Smooth muscle cell (in vitro differentiated cells): ENCODE results near the gene FHL3. TPM values are rescaled to one million over a fixed set of nuclear protein-coding genes. Genes with fewer than 3 reads are reported as not detected.

Source experiments
- DNase-seq: peaks from one replicate; lab custom pipeline; 2025; ENCODE audit not compliant: unreplicated experiment; lab: John Stamatoyannopoulos, UW
- H2AFZ ChIP-seq: fragments of 200-600 bp; sonication (generic); 2 replicates; pipeline ENCODE4 v1.6.0; 2016; ENCODE audit warnings: antibody characterized with exemption, low read depth, mild to moderate bottlenecking
- H3F3A ChIP-seq: fragments of 200-600 bp; sonication (generic); 2 replicates; pipeline ENCODE4 v1.6.0; 2017; ENCODE audit warnings: antibody characterized with exemption, low read depth
- H3K27ac ChIP-seq: fragments of 200-600 bp; sonication (generic); 2 replicates; pipeline ENCODE4 v1.5.1; 2016; ENCODE audit warnings: low read depth, mild to moderate bottlenecking
- H3K27me3 ChIP-seq: fragments of 200-600 bp; sonication (generic); 2 replicates; pipeline ENCODE4 v1.6.1; 2016; ENCODE audit warnings: low read depth, mild to moderate bottlenecking
- H3K36me3 ChIP-seq: fragments of 200-600 bp; sonication (generic); 2 replicates; pipeline ENCODE4 v1.5.1; 2016; ENCODE audit warnings: low read depth
- H3K4me1 ChIP-seq: fragments of 200-600 bp; sonication (generic); 2 replicates; pipeline ENCODE4 v1.5.1; 2016; ENCODE audit warnings: low read depth
- H3K4me2 ChIP-seq: fragments of 200-600 bp; sonication (generic); 2 replicates; pipeline ENCODE4 v1.6.0; 2016; ENCODE audit warnings: mild to moderate bottlenecking
- H3K4me3 ChIP-seq: fragments of 200-600 bp; sonication (generic); 2 replicates; pipeline ENCODE4 v1.5.1; 2016; ENCODE audit warnings: mild to moderate bottlenecking
- H3K79me2 ChIP-seq: fragments of 200-600 bp; sonication (generic); 2 replicates; pipeline ENCODE4 v1.6.0; 2016; ENCODE audit warnings: low read depth, mild to moderate bottlenecking
- H3K9ac ChIP-seq: fragments of 200-600 bp; sonication (generic); 2 replicates; pipeline ENCODE4 v1.6.0; 2016; ENCODE audit warnings: low read depth
- H3K9me3 ChIP-seq: fragments of 200-600 bp; sonication (generic); replicated peaks from 2 replicates; pipeline ENCODE4 v1.5.1; 2016; ENCODE audit warnings: low read depth
- H4K20me1 ChIP-seq: fragments of 200-600 bp; sonication (generic); 2 replicates; pipeline ENCODE4 v1.6.0; 2016; ENCODE audit warnings: low read depth
- CTCF ChIP-seq: fragments of 200-600 bp; sonication (generic); IDR thresholded peaks from 2 replicates; pipeline ENCODE4 v1.5.1; 2017; ENCODE audit warnings: borderline replicate concordance, mild to moderate bottlenecking, antibody characterized with exemption; ENCODE audit not compliant: insufficient read depth, poor library complexity, severe bottlenecking
- WGBS: methylation state at CpG from one replicate; pipeline ENCODE4 v1.1.7; 2016; ENCODE audit warnings: low lambda C conversion rate; 5-methylcytosine and 5-hydroxymethylcytosine counted together
- polyA plus RNA-seq: library from polyadenylated mRNA; unstranded; fragments of >200 nt; fragmentation: Nextera tagmentation; extraction: Ambion mirVana; gene quantifications from 2 replicates; pipeline ENCODE4 v1.2.1, GENCODE V29; 2016
- total RNA-seq: library from RNA; depleted of rRNA; stranded (reverse); fragments of >200 nt; gene quantifications from 2 replicates; pipeline ENCODE4 v1.2.3, GENCODE V29; 2014

FHL3 gene
- total and polyA plus RNA-seq, 2 experiments from 2014 or later, result 29.5 to 70.2 TPM

GRCh38 chr1:38025664-38026063 is 20.4 kb upstream of the FHL3 start:
- no peak overlapping the region for H2AFZ ChIP-seq
- H3K27ac ChIP-seq, result no peak overlapping the region
- no peak for DNase-seq
- no peak for TF ChIP-seq CTCF
- no peak overlapping the region for H3K4me2 ChIP-seq
- no peak overlapping the region for H3K9ac ChIP-seq
- WGBS, result 97% methylated on average over 6 of the region's 6 CpGs
- no peak overlapping the region for H3K4me3 ChIP-seq
- peaks cover 40% of the 10 kb centered on the region for H3K4me1 ChIP-seq
- peaks cover 12% of the 10 kb centered on the region for H3F3A ChIP-seq
- no peaks in the 10 kb centered on the region for H3K9me3 ChIP-seq
- no peaks in the 10 kb centered on the region for H3K79me2 ChIP-seq
- H3K36me3 ChIP-seq, result peaks cover 24% of the 10 kb centered on the region
- no peaks in the 10 kb centered on the region for H3K27me3 ChIP-seq
- peaks cover 7% of the 10 kb centered on the region for H4K20me1 ChIP-seq

DNA sequence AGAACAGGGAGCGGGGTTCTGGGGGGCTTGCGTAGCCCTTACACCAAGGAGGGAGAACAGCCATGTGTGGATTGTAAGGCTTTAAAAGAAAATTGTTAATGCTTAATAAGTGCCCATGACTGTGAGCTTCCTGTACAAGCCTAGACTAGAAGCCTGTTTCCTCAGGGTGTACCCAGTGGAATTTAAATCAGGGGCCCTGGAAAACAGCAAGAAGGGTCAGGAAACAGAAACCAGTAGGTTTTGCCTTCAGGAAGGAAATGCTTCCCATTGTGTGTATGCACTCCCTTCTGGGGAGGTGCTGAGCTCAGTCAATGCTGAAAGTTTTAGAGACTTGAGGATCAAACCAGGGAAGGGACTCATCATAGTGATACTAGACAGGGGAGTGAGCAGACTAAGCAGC is 19.9 kb upstream of the FHL3 start:
- Histone ChIP-seq H3K27me3 (no peaks in the 10 kb centered on the region), H3K27ac (no peak overlapping the region), H3K9ac (no peak overlapping the region), H2AFZ (no peak overlapping the region), H3K4me2 (no peak overlapping the region), H3F3A (peaks cover 10% of the 10 kb centered on the region), H3K4me1 (peaks cover 35% of the 10 kb centered on the region), H4K20me1 (peaks cover 10% of the 10 kb centered on the region), H3K79me2 (peaks cover under 1% of the 10 kb centered on the region), H3K9me3 (no peaks in the 10 kb centered on the region), H3K4me3 (no peak overlapping the region), H3K36me3 (peaks cover 24% of the 10 kb centered on the region)
- DNase-seq, result no peak
- 96% methylated on average over 2 of the region's 2 CpGs for whole genome bisulfite sequencing
- TF ChIP-seq CTCF, result no peak

- no peaks in the 10 kb centered on the region for H3K27me3 ChIP-seq
- peaks cover 11% of the 10 kb centered on the region for H3K4me1 ChIP-seq
- H4K20me1 ChIP-seq, result peaks cover 31% of the 10 kb centered on the region
- no peak overlapping the region for H3K27ac ChIP-seq
- no peak overlapping the region for H3K9ac ChIP-seq
- H3K36me3 ChIP-seq, result peaks cover 30% of the 10 kb centered on the region
- no peaks in the 10 kb centered on the region for H3F3A ChIP-seq
- peaks cover 24% of the 10 kb centered on the region for H3K79me2 ChIP-seq
- no peak for DNase-seq
- H3K4me3 ChIP-seq, result no peak overlapping the region
- H3K4me2 ChIP-seq, result no peak overlapping the region
- 94% methylated on average over 3 of the region's 3 CpGs for WGBS
- TF ChIP-seq CTCF, result no peak
- no peak overlapping the region for H2AFZ ChIP-seq
- H3K9me3 ChIP-seq, result no peaks in the 10 kb centered on the region
These were observed 17.5 kb upstream of the FHL3 start for GRCh38 chr1:38022810-38023209.

DNA sequence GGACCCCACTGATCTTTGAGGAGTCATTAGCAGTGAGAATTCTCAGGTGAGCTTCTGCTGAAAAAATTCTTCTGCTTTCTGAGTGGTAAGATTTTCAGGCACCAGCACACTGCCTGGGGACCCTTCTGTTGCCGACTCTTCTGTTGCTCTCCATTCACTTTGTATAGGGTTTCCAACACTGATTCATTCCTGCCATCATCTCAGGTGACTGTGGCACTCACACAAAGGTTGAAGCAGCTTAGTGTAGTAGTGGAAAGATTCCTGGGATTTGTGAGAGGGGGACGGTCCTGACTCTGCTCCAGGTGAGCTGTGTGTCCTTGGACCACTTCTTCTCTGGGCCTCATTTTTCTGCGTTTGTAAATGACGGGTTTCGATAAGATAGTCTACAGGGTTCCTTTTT is 16.7 kb upstream of the FHL3 start:
- Histone ChIP-seq H3K79me2 (peaks cover 32% of the 10 kb centered on the region), H3F3A (no peaks in the 10 kb centered on the region), H4K20me1 (peaks cover 31% of the 10 kb centered on the region), H3K4me3 (no peak overlapping the region), H3K36me3 (peaks cover 30% of the 10 kb centered on the region), H3K9me3 (no peaks in the 10 kb centered on the region), H3K27ac (no peak overlapping the region), H3K4me1 (peaks cover 3% of the 10 kb centered on the region), H3K4me2 (no peak overlapping the region), H3K9ac (no peak overlapping the region), H3K27me3 (no peaks in the 10 kb centered on the region), H2AFZ (no peak overlapping the region)
- WGBS, result 97% methylated on average over 5 of the region's 5 CpGs
- TF ChIP-seq CTCF, result no peak
- DNase-seq, result no peak
